Hepatic stellate cell (primary cell): Measurements from ENCODE around the gene BCAM.
A peak's percentile ranks its signal among the peaks of the same experiment; 100 is the strongest.
"Not testable (repeated sequence)": the region's sequence is repeated elsewhere in the genome, so short reads cannot be mapped to it uniquely, and the experiment has no call there.

Experiments used
- DNase-seq: peaks from one replicate; pipeline ENCODE4 v3.0.0; 2011; ENCODE audit warnings: low spot score

BCAM gene, protein sequence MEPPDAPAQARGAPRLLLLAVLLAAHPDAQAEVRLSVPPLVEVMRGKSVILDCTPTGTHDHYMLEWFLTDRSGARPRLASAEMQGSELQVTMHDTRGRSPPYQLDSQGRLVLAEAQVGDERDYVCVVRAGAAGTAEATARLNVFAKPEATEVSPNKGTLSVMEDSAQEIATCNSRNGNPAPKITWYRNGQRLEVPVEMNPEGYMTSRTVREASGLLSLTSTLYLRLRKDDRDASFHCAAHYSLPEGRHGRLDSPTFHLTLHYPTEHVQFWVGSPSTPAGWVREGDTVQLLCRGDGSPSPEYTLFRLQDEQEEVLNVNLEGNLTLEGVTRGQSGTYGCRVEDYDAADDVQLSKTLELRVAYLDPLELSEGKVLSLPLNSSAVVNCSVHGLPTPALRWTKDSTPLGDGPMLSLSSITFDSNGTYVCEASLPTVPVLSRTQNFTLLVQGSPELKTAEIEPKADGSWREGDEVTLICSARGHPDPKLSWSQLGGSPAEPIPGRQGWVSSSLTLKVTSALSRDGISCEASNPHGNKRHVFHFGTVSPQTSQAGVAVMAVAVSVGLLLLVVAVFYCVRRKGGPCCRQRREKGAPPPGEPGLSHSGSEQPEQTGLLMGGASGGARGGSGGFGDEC

DNA sequence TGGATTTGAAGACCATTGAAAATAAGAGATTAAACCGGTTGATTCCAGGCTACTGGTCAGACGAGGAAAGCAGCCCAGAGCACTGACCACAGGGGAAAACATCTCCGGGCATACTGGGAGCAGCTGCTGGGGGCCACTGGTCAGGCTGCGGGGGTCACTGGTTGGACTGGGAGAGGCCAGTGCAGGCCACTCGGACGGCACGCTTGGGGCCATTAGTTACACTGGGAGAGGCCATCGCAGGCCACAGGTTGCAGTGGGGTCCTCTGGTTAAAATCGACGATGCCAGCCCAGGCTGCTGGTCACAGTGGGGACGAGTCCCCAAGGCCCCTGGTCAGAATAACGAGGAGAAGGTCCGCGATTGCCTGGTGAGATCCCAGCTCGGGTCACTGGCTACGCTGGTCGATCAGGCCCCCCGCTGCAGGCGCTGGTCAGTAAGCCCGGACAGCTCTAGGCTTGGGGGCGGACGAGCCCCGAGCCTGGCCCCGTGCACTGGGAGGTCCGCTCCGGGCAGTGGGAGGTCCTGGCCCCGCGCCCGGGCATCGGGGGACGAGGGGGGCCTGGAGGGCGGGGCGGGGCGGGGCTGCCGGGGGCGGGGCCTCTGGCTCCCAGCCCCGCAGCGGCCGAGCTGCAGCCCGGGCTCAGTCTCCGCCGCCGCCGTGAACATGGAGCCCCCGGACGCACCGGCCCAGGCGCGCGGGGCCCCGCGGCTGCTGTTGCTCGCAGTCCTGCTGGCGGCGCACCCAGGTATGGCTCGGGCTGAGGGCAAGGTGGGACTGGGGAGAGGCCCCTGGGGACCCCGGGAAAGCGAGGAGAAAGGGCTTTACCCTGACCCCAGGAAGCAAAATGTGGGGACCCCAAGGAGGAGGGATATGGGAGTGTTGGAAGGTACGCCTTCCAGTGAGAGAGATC is at the start of gene BCAM:
Gene BCAM (plus strand): TSS at position 641 of the 909 bp plus-strand sequence. CDS start 22 bp downstream, at position 663.
- DNase-seq: peak; percentile 93

DNA sequence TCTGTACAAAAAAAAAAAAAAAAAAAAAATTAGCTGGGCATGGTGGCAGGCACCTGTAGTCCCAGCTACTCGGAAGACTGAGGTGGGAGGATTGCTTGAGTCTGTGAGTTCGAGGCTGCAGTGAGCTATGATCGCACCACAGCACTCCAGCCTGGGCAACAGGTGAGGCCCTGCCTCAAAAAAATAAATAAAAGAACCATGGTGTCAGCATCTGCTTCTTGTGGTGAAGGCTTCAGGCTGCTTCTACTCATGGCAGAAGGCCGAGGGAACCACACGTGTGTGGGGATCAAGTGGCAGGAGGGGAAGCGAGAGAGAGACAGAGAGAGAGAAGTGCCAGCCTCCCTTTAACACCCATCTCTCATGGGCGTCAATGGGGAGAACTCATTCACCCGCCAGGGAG is 46.9 kb upstream of the BCAM start:
- DNase-seq: no peak

DNA sequence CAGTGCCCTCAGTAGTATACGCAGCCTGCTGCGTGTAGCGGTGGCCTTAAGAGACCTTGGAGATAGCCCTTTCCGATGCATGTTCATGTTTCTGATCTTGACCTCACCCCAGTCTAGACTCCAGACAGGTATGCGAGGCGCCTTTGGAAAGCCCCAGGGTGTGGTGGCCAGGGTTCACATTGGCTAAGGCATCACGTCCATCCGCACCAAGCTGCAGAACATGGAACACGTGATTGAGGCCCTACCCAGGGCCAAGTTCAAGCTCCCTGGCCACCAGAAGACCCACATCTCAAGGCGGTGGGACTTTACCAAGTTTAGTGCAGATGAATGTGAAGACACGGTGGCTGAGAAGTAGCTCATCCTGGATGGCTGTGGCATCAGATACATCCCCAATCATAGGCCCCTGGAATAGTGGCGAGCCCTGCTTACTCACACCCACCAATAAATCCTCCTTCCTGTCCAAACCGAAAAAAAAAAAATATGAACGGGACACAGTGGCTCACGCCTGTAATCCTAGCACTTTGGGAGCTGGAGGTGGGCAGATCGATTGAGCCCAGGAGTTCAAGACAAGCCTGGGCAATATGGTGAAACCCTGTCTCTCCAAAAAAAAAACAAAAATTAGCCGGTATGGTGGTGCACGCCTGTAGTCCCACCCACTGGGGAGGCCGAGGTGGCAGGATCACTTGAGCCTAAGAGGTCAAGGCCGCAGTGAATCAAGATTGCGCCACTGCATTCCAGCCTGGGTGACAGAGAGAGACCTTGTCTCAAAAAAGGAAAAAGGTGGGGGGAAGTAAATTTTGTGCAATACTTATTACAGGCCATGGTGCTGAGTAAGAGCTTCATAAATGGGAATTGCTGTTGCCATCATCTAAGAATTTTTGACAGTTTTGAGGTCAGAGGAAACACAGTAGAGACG is 43.6 kb upstream of the BCAM start:
- no peak for DNase-seq

DNA sequence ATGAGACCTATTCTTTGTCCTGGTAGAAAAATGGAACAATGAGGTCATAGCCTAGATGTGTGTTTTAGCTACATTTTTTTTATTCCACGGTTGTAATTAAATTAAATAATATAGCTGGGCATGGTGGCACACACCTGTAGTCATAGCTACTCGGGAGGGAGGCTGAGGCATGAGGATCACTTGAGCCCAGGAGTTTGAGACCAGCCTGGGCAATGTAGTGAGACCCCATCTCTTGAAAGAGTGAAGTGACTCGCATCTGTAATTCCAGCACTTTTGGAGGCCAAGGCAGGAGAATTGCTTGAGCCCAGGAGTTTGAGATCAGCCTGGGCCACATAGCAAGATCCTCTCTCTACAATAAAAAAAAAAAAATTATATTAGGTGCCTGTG is 43.0 kb upstream of the BCAM start:
- no peak for DNase-seq

DNA sequence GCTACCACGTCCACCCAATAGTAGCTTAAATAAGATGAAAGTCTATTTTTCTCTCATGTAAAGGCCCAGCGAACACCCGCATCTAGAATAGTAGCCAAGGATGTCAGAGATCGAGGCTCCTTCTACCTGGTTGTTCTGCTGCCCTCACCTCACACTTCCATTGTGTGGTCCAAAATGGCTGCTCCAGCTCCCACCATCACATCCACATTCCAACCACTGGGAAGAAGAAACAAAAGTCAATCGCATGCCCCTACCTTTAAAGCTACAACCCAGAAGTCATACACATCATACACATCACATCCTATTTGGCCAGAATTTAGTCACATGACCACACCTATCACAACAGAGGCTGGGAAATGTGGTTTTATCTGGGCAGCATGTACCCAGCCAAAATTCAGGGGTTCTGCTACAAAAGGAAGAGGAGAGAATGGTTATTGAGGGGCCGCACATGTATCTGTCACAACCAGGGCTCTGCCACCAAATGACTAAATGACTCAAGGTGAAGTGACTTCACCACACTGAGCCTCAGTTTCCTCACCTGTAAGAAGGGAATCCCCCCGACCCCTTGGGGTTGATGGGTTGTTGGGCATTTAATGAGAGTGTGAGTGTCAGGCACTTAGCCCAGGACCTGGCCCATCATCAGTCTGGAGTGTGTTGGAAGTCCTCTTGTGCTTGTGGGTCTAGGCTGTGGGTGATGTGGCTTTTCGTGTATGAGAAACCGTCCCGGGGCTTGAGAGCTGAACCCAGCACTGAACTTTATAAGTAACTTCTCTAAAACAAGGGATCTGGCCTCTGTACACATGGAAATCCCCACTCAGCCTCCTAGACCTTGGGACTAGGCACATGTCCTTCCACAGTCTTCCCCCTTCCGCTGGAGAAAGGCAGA is 41.4 kb upstream of the BCAM start:
- DNase-seq: no peak

DNA sequence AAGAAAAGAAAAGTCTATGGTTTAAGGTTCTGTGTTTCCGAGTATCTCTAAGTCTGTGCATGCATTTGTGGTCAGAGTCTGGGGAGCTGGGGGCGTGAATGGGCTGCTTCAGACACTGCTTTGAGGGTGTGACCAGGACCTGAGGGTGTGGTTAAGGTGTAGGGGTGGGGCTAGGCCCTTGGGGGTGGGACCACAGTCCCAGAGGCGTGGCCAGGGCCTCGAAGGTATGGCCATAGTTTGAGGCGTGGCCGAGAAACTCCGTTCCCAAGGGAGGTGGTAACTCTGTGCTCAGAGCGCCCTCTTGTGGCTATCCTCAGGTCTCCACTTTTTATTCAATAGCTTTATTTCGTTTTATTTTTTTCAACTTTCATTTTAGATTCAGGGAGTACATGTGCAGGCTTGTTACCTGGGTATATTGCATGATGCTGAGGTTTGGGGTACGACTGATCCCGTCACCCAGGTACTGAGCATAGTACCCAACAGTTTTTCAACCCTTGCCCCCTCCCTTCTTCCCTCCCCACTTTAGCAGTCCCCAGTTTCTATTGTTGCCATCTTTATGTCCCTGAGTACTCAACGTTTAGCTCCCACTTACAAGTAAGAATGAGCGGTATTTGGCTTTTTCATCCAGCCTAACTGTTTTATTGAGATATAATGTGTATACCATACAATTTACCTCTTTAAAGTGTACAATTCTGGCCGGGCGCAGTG is 38.2 kb upstream of the BCAM start:
- DNase-seq: peak; percentile 93

DNA sequence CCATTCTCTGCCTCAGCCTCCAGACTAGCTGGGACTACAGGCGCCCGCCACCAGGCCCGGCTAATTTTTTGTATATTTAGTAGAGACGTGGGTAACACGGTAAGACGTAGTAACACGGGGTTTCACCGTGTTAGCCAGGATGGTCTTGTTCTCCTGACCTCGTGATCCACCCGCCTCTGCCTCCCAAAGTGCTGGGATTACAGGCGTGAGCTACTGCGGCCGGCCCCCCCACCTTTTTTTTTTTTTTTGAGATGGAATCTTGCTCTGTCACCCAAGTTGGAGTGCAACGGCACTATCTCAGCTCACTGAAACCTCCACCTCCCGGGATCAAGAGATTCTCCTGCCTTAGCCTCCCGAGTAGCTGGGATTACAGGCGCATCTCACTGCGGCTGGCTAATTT is 36.8 kb upstream of the BCAM start:
- DNase-seq: not testable (repeated sequence)

DNA sequence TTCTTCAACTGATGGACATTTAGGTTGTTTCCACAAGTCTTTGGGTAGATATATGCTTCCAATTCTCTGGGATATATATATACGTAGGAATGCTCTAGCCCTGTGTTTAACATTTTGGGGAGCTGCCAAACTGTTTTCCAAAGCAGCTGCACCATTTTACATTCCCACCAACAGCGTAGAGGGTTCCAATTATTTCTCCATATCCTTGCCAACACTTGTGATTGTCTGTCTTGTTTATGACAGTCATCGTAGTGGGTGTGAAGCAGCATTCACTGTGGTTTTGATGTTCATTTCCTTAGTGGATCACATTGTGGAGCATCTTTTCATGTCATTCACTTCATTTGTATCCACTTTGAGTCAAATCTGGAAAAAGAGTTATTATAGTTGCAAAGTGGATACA is 35.9 kb upstream of the BCAM start:
- no peak for DNase-seq

DNA sequence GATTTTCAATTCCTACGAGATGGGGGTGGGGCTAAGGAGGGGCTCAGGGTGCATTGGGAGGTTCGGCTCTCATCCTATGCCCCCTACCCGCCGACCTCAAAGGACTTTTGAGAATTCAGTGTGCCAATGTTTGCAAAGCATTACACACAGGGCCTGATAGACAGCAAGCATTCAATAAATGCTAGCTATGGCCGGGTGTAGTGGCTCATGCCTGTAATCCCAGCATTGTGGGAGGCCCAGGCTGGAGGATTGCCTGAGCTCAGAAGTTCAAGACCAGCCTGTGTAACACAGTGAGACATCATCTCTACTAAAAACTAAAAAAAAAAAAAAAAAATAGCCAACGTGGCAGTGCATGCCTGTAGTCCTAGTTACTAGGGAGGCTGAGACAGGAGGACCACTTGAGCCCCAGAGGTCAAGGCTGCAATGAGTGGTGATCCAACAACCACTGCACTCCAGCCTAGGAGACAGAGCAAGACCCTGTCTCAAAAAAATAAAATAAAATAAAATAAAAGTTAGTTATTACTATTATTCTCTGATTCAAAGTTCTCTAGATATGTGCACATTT is 33.1 kb upstream of the BCAM start:
- DNase-seq: no peak

DNA sequence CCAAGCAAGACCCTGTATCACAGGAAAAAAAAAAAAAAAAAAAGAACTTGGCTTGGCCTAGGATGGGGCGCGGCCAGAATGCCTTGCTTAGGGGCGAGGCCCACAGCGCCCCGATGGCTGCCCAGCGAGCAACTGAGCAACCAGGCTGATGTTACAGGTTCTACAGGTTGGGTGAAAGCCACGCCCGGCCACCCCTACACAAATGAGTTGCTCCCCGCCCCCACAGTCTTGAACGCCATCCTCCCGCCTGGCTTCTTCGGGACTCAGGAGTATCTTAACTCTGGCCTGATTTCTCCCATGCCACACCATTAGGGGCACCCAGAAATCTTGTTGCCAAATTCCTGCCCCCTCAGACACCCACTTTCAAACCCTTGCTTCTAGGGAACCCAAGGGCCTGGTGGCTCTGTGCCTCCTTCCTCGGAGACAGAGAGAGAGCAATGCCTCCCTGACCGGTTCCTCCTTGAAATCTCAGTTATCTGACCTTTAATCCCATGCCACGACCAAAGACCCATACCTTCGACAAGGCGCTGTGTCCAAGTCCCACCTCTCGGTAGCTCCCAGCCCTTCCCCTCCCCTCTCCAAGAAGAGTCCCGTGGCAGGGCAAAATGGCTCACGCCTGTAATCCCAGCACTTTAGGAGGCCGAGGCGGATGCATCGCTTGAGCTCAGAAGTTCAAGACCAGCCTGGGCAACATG is 32.4 kb upstream of the BCAM start:
- no peak for DNase-seq

DNA sequence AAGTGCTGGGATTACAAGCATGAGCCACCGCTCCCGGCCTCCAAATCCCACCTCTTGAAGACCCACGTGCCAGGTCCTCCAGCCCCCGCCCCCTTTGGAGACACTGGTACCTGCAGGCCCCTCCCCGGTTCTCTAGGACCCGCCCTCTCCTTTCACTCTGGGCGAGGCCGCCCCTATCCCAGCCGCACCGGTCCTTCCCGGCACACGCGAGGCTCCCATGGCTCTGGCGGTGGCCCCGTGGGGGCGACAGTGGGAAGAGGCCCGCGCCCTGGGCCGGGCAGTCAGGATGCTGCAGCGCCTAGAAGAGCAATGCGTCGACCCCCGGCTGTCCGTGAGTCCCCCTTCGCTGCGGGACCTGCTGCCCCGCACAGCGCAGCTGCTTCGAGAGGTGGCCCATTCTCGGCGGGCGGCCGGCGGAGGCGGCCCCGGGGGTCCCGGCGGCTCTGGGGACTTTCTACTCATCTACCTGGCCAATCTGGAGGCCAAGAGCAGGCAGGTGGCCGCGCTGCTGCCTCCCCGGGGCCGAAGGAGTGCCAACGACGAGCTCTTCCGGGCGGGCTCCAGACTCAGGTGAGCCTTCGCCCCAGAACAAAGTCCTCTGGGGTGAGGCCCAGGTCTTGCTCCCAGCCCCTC is 31.1 kb upstream of the BCAM start, which contains the start of gene CBLC:
Gene CBLC (plus strand): TSS at position 176 of the 633 bp plus-strand sequence. CDS start 42 bp downstream, at position 218.
- DNase-seq: no peak

DNA sequence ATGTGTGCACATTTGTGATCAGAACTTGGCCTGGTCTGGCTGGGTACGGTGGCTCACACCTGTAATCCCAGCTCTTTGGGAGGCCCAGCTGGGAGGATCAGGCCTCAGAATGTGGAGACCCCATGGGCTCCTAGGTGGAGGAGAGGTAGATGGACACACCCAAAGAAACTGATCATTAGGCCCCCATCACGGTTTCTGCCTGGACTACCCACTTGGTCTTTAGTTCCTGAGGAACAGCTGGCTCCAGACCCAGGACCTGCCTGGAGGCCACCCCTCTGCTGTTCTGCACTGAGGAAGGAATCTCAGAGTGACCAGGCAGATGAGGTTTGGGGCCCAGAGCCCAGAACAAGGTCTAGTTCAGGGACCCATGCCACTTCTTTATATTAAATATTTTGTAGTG is 29.8 kb upstream of the BCAM start:
- DNase-seq: no peak

DNA sequence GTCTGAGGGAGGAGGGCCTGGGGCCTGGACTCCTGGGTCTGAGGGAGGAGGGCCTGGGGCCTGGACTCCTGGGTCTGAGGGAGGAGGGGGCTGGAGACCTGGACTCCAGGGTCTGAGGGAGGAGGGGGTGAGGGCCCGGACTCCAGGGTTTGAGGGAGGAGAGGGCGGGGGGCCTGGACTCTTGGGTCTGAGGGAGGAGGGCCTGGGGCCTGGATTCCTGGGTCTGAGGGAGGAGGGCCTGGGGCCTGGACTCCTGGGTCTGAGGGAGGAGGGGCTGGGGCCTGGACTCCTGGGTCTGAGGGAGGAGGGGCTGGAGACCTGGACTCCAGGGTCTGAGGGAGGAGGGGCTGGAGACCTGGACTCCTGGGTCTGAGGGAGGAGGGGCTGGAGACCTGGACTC is 27.2 kb upstream of the BCAM start:
- DNase-seq: not testable (repeated sequence)

DNA sequence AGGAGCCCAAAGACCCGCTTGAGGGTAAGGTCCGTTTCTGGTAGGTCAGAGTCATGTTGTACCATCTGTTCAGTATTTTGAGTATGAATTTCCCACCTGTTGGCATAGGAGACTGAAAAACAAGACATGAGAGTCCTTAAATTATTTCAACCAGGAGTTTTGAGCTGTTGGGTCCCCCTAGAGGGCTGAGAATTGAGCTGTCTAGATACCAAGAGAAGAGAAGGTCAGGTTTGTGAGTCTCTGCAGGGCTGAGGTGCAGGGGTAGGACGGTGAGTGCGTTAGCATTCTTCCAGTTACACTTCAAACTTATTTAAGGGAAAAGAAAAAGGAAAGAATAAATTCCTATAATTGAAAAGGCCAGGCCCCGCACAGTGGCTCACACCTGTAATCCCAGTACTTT is 26.2 kb upstream of the BCAM start:
- no peak for DNase-seq

DNA sequence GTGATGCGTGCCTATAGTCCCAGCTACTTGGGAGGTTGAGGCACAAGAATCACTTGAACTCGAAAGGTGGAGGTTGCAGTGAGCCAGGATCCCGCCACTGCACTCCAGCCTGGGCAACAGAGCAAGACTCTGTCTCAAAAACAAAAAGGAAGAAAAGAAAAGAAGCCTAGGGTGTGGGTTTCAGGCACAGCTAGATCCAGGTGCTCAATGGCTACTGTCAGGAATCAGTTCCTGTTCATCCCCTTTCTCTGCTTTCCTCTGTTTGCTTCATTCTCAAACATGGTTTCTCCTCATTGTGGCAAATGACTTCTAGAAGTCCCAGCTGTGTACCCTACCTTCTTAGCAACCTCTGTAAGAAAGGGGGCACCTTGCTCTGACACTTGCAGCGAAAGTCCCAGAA is 25.4 kb upstream of the BCAM start:
- no peak for DNase-seq

DNA sequence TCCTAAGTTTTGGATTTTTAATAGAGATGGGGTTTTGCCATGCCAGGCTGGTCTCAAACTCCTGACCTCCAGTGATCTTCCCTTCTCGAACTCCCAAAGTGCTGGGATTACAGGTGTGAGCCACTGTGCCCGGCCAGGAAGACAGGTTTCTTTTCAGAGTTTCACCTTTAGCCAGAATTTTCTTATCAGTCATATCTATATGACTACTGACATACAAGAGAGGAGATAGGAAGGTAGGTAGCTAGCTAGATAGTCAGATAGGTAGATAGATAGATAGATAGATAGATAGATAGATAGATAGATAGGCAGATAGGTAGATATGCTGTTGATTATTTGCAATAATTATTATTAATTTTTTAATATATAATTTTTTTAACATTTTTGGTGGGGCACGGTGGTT is 23.6 kb upstream of the BCAM start:
- DNase-seq: no peak

DNA sequence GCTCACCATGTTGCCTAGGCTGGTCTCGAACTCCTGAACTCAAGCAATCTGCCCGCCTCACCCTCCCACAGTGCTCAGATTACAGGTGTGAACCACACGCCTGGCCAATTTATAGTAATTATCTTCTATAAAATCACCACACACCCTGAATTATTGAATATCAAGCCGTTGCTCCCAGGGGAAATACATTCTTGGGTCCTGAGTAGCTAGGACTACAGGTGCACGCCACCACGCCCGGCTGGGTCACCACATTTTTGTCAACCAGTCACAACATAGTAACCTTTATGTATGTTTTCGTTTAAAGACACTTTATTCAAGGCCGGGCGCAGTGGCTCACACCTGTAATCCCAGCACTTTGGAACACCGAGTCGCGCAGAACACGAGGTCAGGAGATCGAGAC is 22.9 kb upstream of the BCAM start:
- no peak for DNase-seq

DNA sequence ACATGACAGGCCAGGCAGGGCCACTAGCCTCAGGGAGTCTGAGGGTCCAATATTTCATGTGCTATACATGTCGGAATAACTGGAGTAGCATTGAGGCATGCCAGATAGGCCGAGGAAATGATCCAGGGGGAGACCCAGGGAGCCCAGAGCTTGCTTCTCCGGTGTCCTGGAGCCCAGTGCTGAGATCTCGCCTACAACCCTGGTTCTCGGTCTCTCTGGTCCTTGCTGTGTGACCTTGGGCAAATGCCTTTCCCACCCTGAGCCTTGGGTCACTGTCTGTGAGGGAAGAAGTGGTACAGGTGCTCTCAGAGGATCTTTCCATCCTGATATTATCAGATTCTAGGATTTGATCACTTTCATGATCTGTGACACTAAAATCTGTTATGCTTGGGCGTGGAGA is 19.9 kb upstream of the BCAM start:
- no peak for DNase-seq
